Measurements from ENCODE around the gene C12orf60.

- TF ChIP-seq, protein P1, sequence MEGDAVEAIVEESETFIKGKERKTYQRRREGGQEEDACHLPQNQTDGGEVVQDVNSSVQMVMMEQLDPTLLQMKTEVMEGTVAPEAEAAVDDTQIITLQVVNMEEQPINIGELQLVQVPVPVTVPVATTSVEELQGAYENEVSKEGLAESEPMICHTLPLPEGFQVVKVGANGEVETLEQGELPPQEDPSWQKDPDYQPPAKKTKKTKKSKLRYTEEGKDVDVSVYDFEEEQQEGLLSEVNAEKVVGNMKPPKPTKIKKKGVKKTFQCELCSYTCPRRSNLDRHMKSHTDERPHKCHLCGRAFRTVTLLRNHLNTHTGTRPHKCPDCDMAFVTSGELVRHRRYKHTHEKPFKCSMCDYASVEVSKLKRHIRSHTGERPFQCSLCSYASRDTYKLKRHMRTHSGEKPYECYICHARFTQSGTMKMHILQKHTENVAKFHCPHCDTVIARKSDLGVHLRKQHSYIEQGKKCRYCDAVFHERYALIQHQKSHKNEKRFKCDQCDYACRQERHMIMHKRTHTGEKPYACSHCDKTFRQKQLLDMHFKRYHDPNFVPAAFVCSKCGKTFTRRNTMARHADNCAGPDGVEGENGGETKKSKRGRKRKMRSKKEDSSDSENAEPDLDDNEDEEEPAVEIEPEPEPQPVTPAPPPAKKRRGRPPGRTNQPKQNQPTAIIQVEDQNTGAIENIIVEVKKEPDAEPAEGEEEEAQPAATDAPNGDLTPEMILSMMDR (IDR thresholded peaks at IDR 0.05): no peak
- TF ChIP-seq POLR2A (IDR thresholded peaks at IDR 0.05): no peak
These were observed 25.4 kb downstream of the C12orf60 start for GRCh38 chr12:14828892-14829291.
